GM10266 (cell line): Measurements from ENCODE around the gene MEPCE.
A peak's percentile ranks its signal among the peaks of the same experiment; 100 is the strongest.

Experiments
- DNase-seq: peaks from one replicate; pipeline ENCODE4 v3.0.0; 2012; ENCODE audit errors: extremely low spot score
- TF ChIP-seq, protein P1 (sequence below): IDR thresholded peaks from 2 replicates; pipeline ENCODE4 v1.5.1; 2012; ENCODE audit warnings: mild to moderate bottlenecking, low read depth; ENCODE audit not compliant: control insufficient read depth, insufficient read depth; ENCODE audit errors: missing control alignments

MEPCE gene

DNA sequence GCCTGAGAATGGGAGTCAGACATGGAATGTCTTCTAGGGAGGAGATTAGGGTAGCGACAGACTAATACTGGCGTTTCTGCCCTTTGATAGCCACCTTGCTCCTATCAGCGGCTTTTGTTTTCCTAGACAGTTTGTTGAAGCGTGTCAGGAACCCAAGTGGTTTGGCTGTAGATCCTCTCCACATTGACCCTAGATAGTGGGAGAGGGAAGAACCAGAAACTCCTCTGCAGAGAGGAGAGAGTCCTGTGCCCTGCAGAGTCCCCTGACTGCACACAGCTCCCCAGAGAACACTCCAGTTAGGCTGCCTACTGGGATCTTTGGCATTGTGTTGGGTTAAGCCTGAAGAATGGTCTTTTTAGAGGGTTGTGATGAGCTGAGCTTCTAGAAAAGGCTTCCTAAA lies 2.4 kb downstream of the MEPCE start:
- TF ChIP-seq, protein P1, sequence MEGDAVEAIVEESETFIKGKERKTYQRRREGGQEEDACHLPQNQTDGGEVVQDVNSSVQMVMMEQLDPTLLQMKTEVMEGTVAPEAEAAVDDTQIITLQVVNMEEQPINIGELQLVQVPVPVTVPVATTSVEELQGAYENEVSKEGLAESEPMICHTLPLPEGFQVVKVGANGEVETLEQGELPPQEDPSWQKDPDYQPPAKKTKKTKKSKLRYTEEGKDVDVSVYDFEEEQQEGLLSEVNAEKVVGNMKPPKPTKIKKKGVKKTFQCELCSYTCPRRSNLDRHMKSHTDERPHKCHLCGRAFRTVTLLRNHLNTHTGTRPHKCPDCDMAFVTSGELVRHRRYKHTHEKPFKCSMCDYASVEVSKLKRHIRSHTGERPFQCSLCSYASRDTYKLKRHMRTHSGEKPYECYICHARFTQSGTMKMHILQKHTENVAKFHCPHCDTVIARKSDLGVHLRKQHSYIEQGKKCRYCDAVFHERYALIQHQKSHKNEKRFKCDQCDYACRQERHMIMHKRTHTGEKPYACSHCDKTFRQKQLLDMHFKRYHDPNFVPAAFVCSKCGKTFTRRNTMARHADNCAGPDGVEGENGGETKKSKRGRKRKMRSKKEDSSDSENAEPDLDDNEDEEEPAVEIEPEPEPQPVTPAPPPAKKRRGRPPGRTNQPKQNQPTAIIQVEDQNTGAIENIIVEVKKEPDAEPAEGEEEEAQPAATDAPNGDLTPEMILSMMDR: no peak
- no peak for DNase-seq

DNA sequence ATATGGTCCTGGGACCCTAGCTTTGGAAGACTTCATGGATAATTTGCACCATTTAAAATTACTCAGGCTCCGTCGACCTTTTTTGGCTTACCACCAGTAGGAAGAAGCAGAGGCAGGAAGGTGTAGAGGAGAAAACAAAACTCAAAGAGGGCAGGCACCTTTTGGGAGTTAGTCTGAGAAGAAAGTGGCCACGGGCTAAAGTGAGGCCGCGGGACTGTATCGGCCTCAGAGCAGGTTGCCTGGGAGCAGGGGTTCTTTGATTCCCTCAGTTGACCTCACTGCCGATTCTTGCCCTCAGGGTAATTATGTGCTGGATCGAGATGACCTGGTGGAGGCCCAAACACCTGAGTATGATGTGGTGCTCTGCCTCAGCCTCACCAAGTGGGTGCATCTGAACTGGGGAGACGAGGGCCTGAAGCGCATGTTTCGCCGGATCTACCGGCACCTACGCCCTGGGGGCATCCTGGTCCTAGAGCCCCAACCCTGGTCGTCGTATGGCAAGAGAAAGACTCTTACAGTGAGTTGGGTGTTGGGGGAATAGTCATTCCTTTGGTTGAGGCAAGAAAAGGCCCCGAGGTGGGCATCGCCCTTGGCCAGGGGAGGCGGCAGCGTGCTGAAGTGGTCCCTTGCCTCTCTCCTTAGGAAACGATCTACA lies 3.1 kb downstream of the MEPCE start:
- TF ChIP-seq, protein P1: no peak
- DNase-seq: no peak

DNA sequence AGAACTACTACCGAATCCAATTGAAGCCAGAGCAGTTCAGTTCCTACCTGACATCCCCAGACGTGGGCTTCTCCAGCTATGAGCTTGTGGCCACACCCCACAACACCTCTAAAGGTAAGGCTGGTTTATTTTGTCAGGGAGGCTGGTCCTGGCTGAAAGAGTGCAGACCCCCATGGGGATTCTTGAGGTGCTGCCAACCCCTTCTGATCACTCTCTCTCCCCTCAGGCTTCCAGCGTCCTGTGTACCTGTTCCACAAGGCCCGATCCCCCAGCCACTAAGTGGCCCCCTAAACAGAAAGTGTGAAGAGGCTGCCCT lies 3.6 kb downstream of the MEPCE start:
- no peak for DNase-seq
- TF ChIP-seq, protein P1: no peak

DNA sequence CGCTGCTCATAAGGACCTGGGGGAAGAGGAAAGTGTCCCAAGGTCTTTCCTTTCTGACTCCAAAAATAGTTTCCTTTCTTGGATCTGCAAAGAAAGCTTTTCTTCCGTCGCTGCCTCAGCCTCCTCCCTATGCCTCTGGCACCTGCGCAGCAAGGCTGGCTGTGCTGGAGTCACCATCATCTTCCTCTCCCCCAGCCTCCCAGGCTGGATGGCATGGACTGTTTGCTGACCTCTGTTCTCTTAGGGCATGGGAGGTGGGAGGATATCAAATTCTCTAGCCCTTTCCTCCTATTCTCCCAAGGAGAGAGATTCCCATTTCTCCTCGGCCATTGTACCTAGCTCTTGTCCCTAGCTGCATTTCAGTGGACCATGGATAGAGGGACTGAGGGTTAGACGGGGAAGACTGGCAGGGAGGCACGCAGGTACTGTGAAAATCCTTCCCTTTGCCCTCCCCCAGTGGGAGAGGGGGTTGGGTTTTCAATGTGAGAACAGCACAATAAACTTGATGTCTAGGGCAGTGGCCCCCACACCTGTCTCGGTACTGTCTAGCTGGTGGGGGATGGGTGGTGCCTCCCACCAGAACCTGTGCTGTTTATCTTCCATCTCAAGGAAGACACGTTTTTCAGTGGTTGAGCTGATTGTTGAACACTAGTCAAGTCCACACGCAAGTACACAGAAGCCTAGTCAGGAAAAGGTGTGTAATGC lies 4.1 kb downstream of the MEPCE start:
- TF ChIP-seq, protein P1: no peak
- no peak for DNase-seq

DNA sequence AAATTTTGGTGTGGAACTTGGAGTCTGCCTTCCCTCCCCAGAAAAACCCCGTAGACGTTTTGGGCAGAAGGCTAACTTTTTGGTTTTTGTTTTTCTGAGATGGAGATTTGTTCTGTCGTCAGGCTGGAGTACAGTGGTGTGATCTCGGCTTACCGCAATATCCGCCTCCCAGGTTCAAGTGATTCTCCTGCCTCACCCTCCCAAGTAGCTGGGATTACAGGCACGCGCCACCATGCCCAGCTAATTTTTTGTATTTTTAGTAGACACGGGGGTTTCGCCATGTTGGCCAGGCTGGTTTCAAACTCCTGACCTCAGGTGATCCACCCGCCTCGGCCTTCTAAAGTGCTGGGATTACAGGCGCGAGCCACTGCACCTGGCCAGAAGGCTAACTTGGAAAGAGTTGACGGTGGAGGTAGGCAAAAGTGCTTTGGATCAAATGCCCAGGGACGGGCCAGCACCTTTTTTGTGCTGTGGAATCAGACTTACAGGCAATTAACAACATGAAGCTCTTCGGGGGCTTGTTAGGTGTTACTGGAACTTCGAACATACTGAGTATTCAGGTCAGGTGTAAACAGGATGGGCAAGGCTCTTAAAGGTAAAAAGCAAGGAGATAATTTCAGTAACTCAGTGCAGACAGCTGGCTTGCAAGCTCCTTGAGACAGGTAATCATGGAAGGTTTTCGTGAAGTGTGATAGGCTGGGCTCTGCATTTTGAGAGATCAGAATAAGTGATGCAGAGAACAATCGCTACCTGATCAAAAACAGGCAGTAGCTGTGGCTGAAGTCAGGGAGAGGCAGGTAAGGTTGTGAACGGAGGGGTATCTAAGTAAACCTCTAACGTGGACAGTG lies 4.9 kb downstream of the MEPCE start:
- no peak for DNase-seq
- TF ChIP-seq, protein P1: no peak

DNA sequence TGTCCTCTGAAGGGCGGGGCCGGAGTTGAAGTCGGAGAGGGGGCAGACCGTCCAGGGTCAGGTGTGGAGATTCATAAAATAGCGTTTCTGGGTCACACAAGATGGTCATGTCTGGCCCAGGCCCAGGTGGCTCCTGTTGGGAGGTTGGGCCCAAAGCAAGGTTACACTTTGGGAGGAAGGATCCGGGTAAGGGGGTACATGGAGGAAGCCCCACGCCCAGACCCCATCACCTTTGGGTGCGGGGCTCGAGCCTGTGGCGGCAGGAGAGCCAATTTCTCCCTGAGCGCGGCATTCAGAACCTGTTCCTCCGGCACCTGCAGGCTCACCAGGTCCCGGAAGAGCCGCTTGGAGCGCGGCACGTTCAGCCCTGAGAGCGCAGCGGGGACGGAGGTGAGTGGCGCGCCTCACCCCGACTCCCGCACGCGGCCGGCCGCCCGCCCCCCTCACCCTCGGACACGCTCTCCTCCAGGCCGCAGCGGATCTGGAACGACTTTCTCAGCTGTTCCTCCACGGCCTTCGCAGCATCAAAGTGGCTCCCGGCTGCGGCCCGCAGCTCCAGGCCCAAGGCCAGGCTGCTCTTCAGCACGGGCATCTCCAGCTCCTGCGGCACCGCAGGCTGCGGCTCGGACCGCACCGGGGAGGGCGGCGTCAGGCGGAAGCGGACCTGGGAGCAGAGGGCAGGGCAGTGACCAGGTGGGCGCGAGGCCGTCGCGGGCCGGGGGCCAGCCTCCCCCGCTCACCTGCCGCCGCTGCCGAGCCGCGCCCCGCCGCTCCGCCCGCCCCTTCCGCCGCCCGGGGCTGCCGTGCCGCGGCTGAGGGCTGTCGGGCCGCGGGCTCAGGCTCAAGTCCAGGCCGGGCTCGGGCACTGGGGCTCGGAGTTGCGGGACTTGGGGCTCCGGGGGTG lies 6.0 kb downstream of the MEPCE start:
- peak; percentile 58 for DNase-seq
- TF ChIP-seq, protein P1: no peak
